Ascending aorta (tissue), 2 donors: ENCODE results near the gene AKNAD1. TPM values are rescaled to one million over a fixed set of nuclear protein-coding genes. Genes with fewer than 3 reads are reported as not detected.

Experiments used
- DNase-seq, 2 donors: peaks; one replicate each; pipeline ENCODE4 v3.0.0-alpha.2; 2019; ENCODE audit warnings: low spot score in 2 of 2
- H3K27ac ChIP-seq, 2 donors: fragments of 200-600 bp; sonication (generic); one replicate each; pipeline ENCODE4 v1.5.1; 2016 to 2017; ENCODE audit warnings: mild to moderate bottlenecking in 1 of 2
- H3K27me3 ChIP-seq: fragments of 200-600 bp; sonication (generic); one replicate; pipeline ENCODE4 v1.5.1; 2017
- H3K36me3 ChIP-seq, 2 donors: fragments of 200-600 bp; sonication (generic); one replicate each; pipeline ENCODE4 v1.5.1; 2016
- H3K4me1 ChIP-seq, 2 donors: fragments of 200-600 bp; sonication (generic); one replicate each; pipeline ENCODE4 v1.5.1; 2016 to 2017; ENCODE audit warnings: mild to moderate bottlenecking in 1 of 2
- H3K4me3 ChIP-seq, 2 donors: fragments of 200-600 bp; sonication (generic); one replicate each; pipeline ENCODE4 v1.5.1; 2016 to 2017; ENCODE audit warnings: mild to moderate bottlenecking in 1 of 2
- H3K9me3 ChIP-seq, 2 donors: fragments of 200-600 bp; sonication (generic); one replicate each; pipeline ENCODE4 v1.5.1; 2016
- CTCF ChIP-seq, 3 experiments: fragments of 200-600 bp in 2 of 3; fragments of 450-650 bp in 1 of 3; sonication (generic) in 2 of 3; IDR thresholded peaks; one replicate each; pipeline ENCODE4 v1.5.1; 2016 to 2019; ENCODE audit warnings: antibody characterized with exemption in 3 of 3, mild to moderate bottlenecking in 1 of 3, moderate library complexity in 1 of 3
- intact Hi-C: fragments of 100-400 bp; cut with DNase I; formaldehyde crosslinking; loops from one replicate; pipeline ENCODE4 v1.15.1; 2023
- total RNA-seq: library from RNA; depleted of rRNA; stranded (reverse); fragments of >200 nt; gene quantifications from one replicate; pipeline ENCODE4 v1.1.0, GENCODE V29; 2016

AKNAD1 gene
- total RNA-seq, 1 donor from 2014 or later, result not detected

DNA sequence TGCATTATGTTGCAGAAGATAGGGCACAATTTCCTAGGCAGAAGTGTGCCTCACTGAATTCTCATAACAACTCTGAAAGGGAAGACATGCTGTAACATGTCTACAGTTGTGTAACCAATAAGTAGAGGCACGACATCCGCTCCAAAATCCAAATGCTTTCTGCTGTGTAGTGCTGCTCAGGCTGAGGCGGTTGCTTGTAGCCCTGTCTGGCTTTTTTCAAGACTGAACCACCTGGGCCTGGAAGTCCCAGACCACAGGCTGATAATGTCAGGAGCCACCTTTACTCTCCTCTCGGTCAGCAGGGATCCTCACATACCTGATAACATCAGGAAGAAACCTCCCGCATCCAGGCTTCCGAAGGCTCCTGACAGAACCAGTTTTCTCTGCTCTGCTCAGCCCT, 10.9 kb downstream of the AKNAD1 start:
- H3K4me1 ChIP-seq, result peaks cover 0 to 10% of the 10 kb centered on the region in 2 donors
- no peak for TF ChIP-seq CTCF (IDR thresholded peaks at IDR 0.05)
- no peaks in the 10 kb centered on the region for H3K27me3 ChIP-seq
- no peak overlapping the region for H3K4me3 ChIP-seq
- intact Hi-C loops, result no loop called here
- no peaks in the 10 kb centered on the region for H3K36me3 ChIP-seq
- DNase-seq, result no peak
- no peak overlapping the region for H3K27ac ChIP-seq
- H3K9me3 ChIP-seq, result no peaks in the 10 kb centered on the region

- intact Hi-C loops, result no loop called here
- Histone ChIP-seq H3K36me3 (no peaks in the 10 kb centered on the region), H3K4me1 (peaks cover 0 to 10% of the 10 kb centered on the region in 2 donors), H3K9me3 (no peaks in the 10 kb centered on the region), H3K4me3 (no peak overlapping the region), H3K27me3 (no peaks in the 10 kb centered on the region), H3K27ac (no peak overlapping the region)
- no peak for TF ChIP-seq CTCF (IDR thresholded peaks at IDR 0.05)
- no peak for DNase-seq
Measured at GRCh38 chr1:108845446-108845845, 11.4 kb downstream of the AKNAD1 start.

DNA sequence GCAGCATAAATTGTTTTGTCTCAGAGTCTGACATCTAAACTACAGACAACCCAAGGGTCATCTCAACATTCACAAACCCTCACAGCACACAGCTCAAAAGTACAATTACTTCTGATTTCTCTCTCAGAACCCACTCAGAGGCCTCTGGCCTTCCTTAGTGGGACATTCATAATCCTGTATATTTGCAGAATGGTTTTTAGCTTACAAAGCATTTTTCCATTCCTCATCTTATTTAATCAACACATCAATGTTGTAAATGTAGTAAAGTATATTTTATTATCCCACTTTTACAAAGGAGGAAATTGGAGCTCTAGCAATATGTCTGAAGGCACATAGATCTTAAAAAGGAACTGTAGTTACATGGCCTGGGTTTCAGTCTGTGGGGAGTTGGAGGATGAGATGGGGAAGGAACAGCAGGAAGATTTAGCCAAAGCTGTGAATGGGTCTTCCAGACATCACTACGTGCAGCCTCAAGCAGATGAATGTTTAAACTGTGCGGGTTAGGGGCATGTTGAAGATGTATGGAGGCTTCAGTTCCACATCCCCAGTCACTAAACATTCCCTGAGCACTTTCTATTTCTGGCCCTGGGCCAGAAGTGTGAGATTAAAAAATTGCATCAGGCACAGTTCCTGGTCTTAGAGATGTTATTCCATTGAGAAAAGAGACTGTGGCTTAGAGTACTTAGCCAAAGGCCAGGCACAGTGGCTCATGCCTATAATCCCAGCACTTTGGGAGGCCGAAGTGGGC, 13.3 kb downstream of the AKNAD1 start:
- no peak for TF ChIP-seq CTCF (IDR thresholded peaks at IDR 0.05)
- Histone ChIP-seq H3K4me3 (no peak overlapping the region), H3K4me1 (peaks cover 0 to 10% of the 10 kb centered on the region in 2 donors), H3K9me3 (no peaks in the 10 kb centered on the region), H3K36me3 (no peaks in the 10 kb centered on the region), H3K27me3 (no peaks in the 10 kb centered on the region), H3K27ac (no peak overlapping the region)
- DNase-seq, result no peak
- intact Hi-C loops, result no loop called here

GRCh38 chr1:108842525-108843181, 14.2 kb downstream of the AKNAD1 start:
- no peak for TF ChIP-seq CTCF (IDR thresholded peaks at IDR 0.05)
- H3K36me3 ChIP-seq, result no peaks in the 10 kb centered on the region
- intact Hi-C loops, result no loop called here
- H3K27ac ChIP-seq, result peak overlapping the region; percentile 6 to 24
- no peaks in the 10 kb centered on the region for H3K9me3 ChIP-seq
- H3K27me3 ChIP-seq, result no peaks in the 10 kb centered on the region
- peaks cover 0 to 10% of the 10 kb centered on the region in 2 donors for H3K4me1 ChIP-seq
- no peak for DNase-seq
- no peak overlapping the region for H3K4me3 ChIP-seq

DNA sequence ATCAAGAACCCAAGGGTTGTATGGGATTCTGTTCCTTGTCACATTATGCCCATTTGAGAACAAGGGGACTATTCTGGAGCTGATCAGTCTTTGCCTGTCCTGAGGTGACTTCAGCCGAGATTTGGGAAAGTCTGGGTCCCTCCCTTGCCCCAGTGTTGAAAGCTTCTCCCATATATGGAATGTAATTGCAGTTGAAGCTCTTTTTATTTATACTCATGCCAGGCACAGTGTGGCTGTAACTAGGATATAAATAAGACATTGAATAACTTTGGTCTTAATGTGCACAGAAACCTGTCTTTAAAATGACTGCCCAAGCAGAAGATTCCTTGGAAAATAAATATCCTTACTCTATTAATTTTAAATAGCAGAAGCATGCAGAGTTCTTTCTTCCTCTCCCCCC, 15.2 kb downstream of the AKNAD1 start:
- peak overlapping the region in 1 of 2 donors; percentile 24 for H3K27ac ChIP-seq

More for the DNA sequence above, 15.2 kb downstream of the AKNAD1 start:
- Histone ChIP-seq H3K4me1 (peaks cover 0 to 10% of the 10 kb centered on the region in 2 donors), H3K36me3 (no peaks in the 10 kb centered on the region), H3K27me3 (no peaks in the 10 kb centered on the region), H3K9me3 (no peaks in the 10 kb centered on the region), H3K4me3 (no peak overlapping the region)
- TF ChIP-seq CTCF (IDR thresholded peaks at IDR 0.05), result no peak
- intact Hi-C loops, result no loop called here
- DNase-seq, result no peak
